Thymus (tissue), 11 donors: ENCODE results near the gene ZMAT5. TPM values are rescaled to one million over a fixed set of nuclear protein-coding genes. Genes with fewer than 3 reads are reported as not detected.

ENCODE experiments used
- DNase-seq, 9 donors: peaks; one replicate each; pipeline ENCODE4 v3.0.0-alpha.2; 2013; ENCODE audit warnings: low spot score in 9 of 9, low read depth in 6 of 9, missing footprints in 1 of 9
- H3K27ac ChIP-seq, 2 donors: one replicate each; pipeline ENCODE4 v1.5.1; 2013; ENCODE audit warnings: control low read depth in 1 of 2, low read depth in 1 of 2, low read length in 1 of 2, mild to moderate bottlenecking in 1 of 2, moderate library complexity in 1 of 2
- H3K27me3 ChIP-seq, 2 donors: one replicate each; pipeline ENCODE4 v1.5.1; 2013; ENCODE audit warnings: low read length in 1 of 2; ENCODE audit not compliant: control insufficient read depth in 2 of 2, insufficient read depth in 1 of 2
- H3K36me3 ChIP-seq, 2 donors: one replicate each; pipeline ENCODE4 v1.5.1; 2013; ENCODE audit warnings: low read length in 1 of 2, mild to moderate bottlenecking in 1 of 2, moderate library complexity in 1 of 2; ENCODE audit not compliant: control insufficient read depth in 2 of 2, insufficient read depth in 2 of 2
- H3K4me1 ChIP-seq, 2 donors: one replicate each; pipeline ENCODE4 v1.5.1; 2013; ENCODE audit warnings: low read length in 2 of 2; ENCODE audit not compliant: control insufficient read depth in 2 of 2, insufficient read depth in 2 of 2
- H3K4me3 ChIP-seq, 2 donors: one replicate each; pipeline ENCODE4 v1.5.1; 2013; ENCODE audit warnings: low read length in 2 of 2, control low read depth in 1 of 2, mild to moderate bottlenecking in 1 of 2
- H3K9me3 ChIP-seq, 2 donors: one replicate each; pipeline ENCODE4 v1.5.1; 2013; ENCODE audit warnings: low read length in 1 of 2, mild to moderate bottlenecking in 1 of 2; ENCODE audit not compliant: control insufficient read depth in 2 of 2, insufficient read depth in 1 of 2
- WGBS: extraction: QIAGEN DNeasy Blood & Tissue Kit; methylation state at CpG from one replicate; pipeline ENCODE4 v1.1.7; 2013; 5-methylcytosine and 5-hydroxymethylcytosine counted together
- polyA plus RNA-seq: library from polyadenylated mRNA; stranded (reverse); fragments of 200-250 nt; gene quantifications from one replicate; pipeline ENCODE4 v1.2.3, GENCODE V29; 2013
- total RNA-seq: library from RNA; stranded (reverse); fragments of 120-200 nt; gene quantifications from one replicate; pipeline ENCODE4 v1.2.4, GENCODE V29; 2013
- donor health status: healthy.

The ZMAT5 gene
- total and polyA plus RNA-seq, 2 donors, result 21.8 to 31.1 TPM

DNA sequence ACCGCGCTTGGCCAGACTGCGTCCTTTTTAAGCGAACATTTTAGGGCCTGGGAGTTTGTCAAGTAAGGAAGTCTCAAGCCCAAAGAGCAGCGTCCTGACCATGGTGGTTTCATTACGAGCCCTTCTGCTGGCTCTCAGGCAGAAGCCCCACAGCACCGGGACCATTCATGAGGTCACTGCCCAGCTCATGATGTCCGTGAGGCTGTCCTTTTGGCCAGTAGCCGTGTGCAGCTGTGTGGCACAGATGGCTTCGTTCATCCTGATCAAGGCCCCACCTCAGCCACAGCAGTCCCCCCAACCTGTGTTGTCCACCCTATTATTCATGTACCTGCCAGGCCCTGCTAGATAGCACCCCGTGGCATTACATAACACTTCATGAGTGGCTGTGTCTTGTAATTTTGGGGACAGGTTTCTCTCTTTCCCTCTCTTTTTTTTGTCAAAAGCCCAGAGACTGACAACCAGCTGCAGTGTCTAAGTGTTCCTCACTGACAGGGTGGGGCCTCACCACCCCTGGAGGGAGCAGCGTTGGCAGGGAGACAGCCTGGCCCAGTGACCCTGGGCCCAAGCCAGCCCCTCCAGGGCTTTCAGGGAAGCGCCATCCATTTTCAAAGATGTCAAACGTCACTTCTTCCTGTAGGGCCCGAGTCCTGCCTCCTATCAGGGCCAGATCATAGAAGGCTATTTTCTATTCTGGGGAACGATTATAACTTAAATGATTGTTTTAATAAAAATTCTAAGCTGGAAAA, 68.8 kb downstream of the ZMAT5 start:
- Histone ChIP-seq H3K4me1 (peaks cover 3 to 10% of the 10 kb centered on the region in 2 donors), H3K36me3 (peaks cover 28 to 41% of the 10 kb centered on the region in 2 donors), H3K27ac (no peak overlapping the region), H3K9me3 (no peaks in the 10 kb centered on the region), H3K4me3 (no peak overlapping the region), H3K27me3 (peaks cover 0 to 28% of the 10 kb centered on the region in 2 donors)
- WGBS, result 97% methylated on average over 16 of the region's 16 CpGs
- no peak for DNase-seq

DNA sequence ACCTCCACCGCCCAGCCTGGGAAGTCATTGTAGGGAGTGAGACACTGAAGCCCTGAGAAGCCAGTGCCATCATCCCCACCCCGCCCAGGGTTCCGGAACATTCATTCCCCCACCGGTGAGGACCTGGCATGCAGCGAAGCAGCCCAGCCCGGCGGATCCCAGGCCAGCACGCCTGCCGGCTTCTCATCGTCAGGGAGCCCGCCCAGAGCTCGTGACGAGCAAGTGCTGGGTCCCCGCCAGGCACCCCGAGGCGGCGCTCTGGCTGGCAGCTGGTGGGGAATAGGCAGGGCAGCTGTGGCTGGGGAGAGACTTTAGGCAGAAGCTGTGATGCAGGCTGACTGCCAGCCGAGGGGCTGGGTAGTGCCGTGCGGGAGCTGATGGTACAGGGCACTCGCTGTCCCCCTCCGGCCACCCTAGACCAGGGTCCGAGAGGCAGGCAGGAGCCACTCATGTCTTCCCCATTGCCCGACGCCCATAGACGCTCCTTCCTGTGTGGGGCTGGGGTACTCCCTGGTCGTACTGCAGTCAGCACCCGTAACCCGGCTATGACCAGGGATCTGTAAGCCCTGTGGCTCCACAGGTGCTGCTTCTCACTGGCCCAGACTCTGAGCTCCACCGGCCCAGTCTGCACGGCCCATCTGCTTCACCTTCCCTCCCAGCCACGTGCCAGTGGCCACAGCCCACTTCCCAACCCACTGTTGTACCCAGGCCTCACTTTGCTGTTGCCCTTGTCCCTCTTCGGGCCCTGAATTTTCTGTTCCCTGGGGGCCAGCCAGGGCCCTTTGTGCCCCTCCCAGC, 71.5 kb downstream of the ZMAT5 start:
- Histone ChIP-seq H3K4me1 (no peaks in the 10 kb centered on the region), H3K27ac (no peak overlapping the region), H3K4me3 (no peak overlapping the region), H3K27me3 (peaks cover 0 to 1% of the 10 kb centered on the region in 2 donors), H3K36me3 (peaks cover 50 to 56% of the 10 kb centered on the region in 2 donors), H3K9me3 (no peaks in the 10 kb centered on the region)
- WGBS, result 97% methylated on average over 33 of the region's 33 CpGs
- DNase-seq, result no peak

DNA sequence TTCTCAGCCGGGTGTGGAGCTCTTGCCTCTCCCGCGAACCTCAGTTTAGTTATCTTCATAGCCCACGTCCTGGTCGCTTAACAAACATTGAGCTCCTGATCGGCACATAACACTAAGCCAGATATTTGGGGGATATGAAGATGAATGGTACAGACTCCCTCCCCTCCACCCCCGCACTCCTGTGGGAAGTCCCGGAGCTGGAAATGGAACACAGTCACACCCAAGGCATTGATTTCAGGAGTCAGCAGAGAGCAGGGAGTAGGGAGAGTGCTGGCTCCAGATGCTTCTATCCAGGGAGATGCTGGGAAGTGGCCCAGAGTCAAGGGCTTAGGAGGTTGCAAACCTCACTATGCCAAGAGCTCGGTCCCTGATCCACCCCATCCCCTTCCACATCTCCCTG, 73.1 kb downstream of the ZMAT5 start:
- Histone ChIP-seq H3K9me3 (no peaks in the 10 kb centered on the region), H3K36me3 (peaks cover 56% of the 10 kb centered on the region in 2 donors), H3K27ac (no peak overlapping the region), H3K4me3 (no peak overlapping the region), H3K4me1 (no peaks in the 10 kb centered on the region), H3K27me3 (no peaks in the 10 kb centered on the region)
- no peak for DNase-seq
- WGBS, result 92% methylated on average over 9 of the region's 9 CpGs

DNA sequence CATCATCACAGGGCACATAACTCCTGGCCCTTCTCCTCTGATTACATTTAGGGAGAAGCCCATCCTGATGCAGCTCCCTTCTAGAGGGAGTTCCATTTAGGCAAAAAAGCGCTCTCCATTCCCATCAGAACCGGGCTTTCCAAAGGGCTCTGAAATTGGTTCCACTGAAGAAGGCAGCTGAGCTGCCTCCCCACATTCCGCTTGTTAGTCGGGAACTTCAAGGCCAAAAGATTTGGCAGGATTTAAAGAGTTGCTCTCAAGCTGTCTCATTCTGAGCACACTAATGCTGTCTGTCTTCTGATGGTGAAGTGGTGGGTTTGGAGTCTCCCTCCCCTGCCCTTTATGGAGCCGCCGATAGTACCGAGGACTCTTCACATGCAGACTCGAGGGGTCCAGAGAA, 73.6 kb downstream of the ZMAT5 start:
- Histone ChIP-seq H3K27me3 (no peaks in the 10 kb centered on the region), H3K9me3 (no peaks in the 10 kb centered on the region), H3K27ac (no peak overlapping the region), H3K4me1 (no peaks in the 10 kb centered on the region), H3K36me3 (peaks cover 56 to 59% of the 10 kb centered on the region in 2 donors), H3K4me3 (no peak overlapping the region)
- DNase-seq, result no peak
- WGBS, result 94% methylated on average over 8 of the region's 8 CpGs

DNA sequence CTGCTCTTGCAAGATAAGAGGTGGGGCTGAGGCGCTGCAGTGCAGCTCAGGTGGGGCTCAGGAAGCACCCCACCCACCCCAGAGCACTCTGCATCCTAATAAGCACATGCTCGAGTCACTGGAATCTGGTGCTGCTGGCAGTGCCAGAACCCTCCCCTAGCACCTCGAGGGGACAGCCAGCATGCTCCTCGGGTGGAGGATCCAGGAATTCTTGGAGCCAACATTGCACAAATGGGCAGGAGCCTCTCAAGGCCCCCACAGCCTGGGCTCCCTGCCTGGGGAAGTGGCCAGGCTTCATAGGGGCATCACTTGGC, 74.5 kb downstream of the ZMAT5 start:
- H3K4me3 ChIP-seq, result no peak overlapping the region
- H3K27ac ChIP-seq, result no peak overlapping the region
- H3K4me1 ChIP-seq, result no peaks in the 10 kb centered on the region
- no peaks in the 10 kb centered on the region for H3K27me3 ChIP-seq
- WGBS, result 90% methylated on average over 4 of the region's 4 CpGs
- no peak for DNase-seq
- peaks cover 50 to 60% of the 10 kb centered on the region in 2 donors for H3K36me3 ChIP-seq
- H3K9me3 ChIP-seq, result no peaks in the 10 kb centered on the region

DNA sequence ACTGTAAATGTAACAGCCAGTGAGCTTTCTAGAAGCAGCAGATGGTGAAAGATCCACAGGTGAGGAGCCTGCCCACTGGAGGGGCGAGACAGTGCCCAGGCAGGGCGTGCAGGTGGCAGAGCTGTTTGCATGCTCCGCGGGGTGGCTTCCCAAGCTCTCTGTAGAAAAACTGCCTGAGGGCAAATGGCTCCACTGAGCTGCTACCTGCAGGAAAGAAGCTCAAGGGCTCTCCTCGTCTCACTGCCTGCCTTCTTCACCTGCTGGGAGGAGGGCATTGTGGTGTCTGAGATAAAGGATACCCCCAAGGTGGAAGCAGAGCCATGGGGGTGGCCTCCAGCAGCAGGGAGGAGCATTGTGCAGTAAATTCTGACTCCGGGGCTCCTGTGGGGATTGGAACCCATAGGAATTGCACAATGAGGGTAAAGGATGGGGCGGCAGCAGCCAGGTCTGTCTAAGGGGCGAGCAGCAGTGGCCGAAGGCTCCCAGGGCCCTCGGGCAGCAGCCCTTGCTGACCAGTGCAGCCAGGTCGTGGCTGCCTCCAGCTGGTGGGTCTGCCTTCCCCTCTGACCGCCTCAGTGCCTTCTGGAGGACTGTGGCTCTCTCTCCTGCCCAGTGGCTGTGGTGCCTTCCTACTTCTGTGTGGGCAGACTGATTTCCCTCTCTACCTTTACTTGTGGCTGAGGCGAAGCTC, 75.0 kb downstream of the ZMAT5 start:
- Histone ChIP-seq H3K27me3 (no peaks in the 10 kb centered on the region), H3K9me3 (no peaks in the 10 kb centered on the region), H3K4me1 (no peaks in the 10 kb centered on the region), H3K4me3 (no peak overlapping the region), H3K27ac (no peak overlapping the region), H3K36me3 (peaks cover 51 to 63% of the 10 kb centered on the region in 2 donors)
- 96% methylated on average over 13 of the region's 13 CpGs for WGBS
- no peak for DNase-seq

DNA sequence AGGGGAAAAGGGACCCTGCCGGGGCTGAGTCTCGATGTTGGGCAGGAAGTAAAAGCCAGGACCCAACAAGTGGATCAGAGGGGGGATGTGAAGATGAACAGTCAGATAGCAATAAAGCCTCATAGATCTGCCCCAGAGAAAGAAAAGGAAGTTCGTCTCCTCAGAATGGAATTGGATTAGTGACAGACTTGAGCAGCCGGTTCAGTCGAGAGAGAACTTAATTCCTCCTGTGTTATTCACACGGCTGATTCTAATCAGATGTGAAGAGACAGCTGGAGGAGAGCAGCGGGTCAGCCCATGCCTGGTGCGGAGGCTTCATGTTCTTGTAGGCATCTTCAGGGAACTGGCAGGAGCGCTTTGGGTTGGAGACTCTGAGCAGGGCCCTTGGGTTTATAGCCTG, 76.3 kb downstream of the ZMAT5 start:
- no peaks in the 10 kb centered on the region for H3K4me1 ChIP-seq
- H3K4me3 ChIP-seq, result no peak overlapping the region
- peaks cover 46 to 59% of the 10 kb centered on the region in 2 donors for H3K36me3 ChIP-seq
- no peak overlapping the region for H3K27ac ChIP-seq
- DNase-seq, result no peak
- no peaks in the 10 kb centered on the region for H3K9me3 ChIP-seq
- H3K27me3 ChIP-seq, result no peaks in the 10 kb centered on the region
- WGBS, result 94% methylated on average over 9 of the region's 9 CpGs

DNA sequence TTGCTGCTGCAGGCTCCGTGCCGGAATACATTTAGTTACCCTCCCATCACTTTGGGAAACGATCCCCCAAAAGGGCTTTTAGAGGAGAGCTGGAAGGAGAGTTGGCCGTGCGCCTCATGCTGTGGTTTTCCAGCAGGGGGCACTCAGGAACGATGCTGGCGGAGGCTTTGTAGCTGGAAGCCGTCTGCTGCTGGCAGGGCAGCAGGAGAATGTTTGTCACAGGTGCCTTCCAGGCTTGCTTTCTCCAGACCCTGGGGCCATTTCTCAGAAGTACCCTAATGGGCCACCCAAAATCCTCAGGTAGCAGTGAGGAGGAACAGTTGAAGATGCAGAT, 77.0 kb downstream of the ZMAT5 start:
- Histone ChIP-seq H3K36me3 (peaks cover 43 to 56% of the 10 kb centered on the region in 2 donors), H3K27me3 (no peaks in the 10 kb centered on the region), H3K27ac (no peak overlapping the region), H3K9me3 (no peaks in the 10 kb centered on the region), H3K4me1 (no peaks in the 10 kb centered on the region), H3K4me3 (no peak overlapping the region)
- DNase-seq, result peak in 6 of 9 donors; percentile 8 to 50 (median 28)
- 60% methylated on average over 8 of the region's 8 CpGs for WGBS
